Head of caudate nucleus (tissue), 42 donors: ENCODE data around the gene TAB3.
"Not testable (repeated sequence)": the region's sequence is repeated elsewhere in the genome, so short reads cannot be mapped to it uniquely, and the experiment has no call there.

Experiments used
- DNase-seq, 42 donors: peaks; one replicate each; pipeline versions ENCODE4 v3.0.0 to v3.0.0-alpha.2; 2020 to 2021; ENCODE audit warnings: mixed read lengths in 7 of 42
- intact Hi-C: fragments of 100-400 bp; cut with DNase I; formaldehyde crosslinking; loops from one replicate; pipeline ENCODE4 v1.15.0; 2022

TAB3 gene

GRCh38 chrX:30822764-30823163 lies 66.3 kb downstream of the TAB3 start:
- no peak for DNase-seq
- intact Hi-C loops: no loop called here

GRCh38 chrX:30822068-30822681 lies 66.9 kb downstream of the TAB3 start:
- intact Hi-C loops: no loop called here
- DNase-seq: no peak

- intact Hi-C loops: no loop called here
- DNase-seq: no peak
Observed at GRCh38 chrX:30821116-30821515, 67.9 kb downstream of the TAB3 start.

- intact Hi-C loops: no loop called here
- no peak for DNase-seq
Observed at GRCh38 chrX:30819080-30819479, 70.0 kb downstream of the TAB3 start.

GRCh38 chrX:30816079-30816478 lies 73.0 kb downstream of the TAB3 start:
- intact Hi-C loops: no loop called here
- no peak for DNase-seq

- no peak for DNase-seq
- intact Hi-C loops: no loop called here
Observed at GRCh38 chrX:30814978-30815377, 74.1 kb downstream of the TAB3 start.

- intact Hi-C loops: no loop called here
- no peak for DNase-seq
Observed at GRCh38 chrX:30812326-30812725, 76.7 kb downstream of the TAB3 start.

- DNase-seq: peak in 2 of 42 donors; percentile 23 to 27
- intact Hi-C loops: no loop called here
Observed at GRCh38 chrX:30806187-30806728, 82.8 kb downstream of the TAB3 start.

GRCh38 chrX:30804462-30804861 lies 84.6 kb downstream of the TAB3 start:
- intact Hi-C loops: no loop called here
- DNase-seq: peak in 1 of 42 donors; percentile 18

- peak in 1 of 42 donors; percentile 23 for DNase-seq
- intact Hi-C loops: no loop called here
Observed at GRCh38 chrX:30800901-30801300, 88.2 kb downstream of the TAB3 start.

- peak in 1 of 42 donors; percentile 5 for DNase-seq
- intact Hi-C loops: no loop called here
Observed at GRCh38 chrX:30799327-30799726, 89.7 kb downstream of the TAB3 start.

GRCh38 chrX:30798810-30799209 lies 90.2 kb downstream of the TAB3 start:
- no peak for DNase-seq
- intact Hi-C loops: no loop called here

- DNase-seq, intact Hi-C loops: not testable (repeated sequence)
Observed at GRCh38 chrX:30797301-30797700, 91.8 kb downstream of the TAB3 start.

- intact Hi-C loops: no loop called here
- DNase-seq: peak in 1 of 42 donors; percentile 13
Observed at GRCh38 chrX:30795981-30796958, 92.8 kb downstream of the TAB3 start.

- DNase-seq: peak in 2 of 42 donors; percentile 16
- intact Hi-C loops: no loop called here
Observed at GRCh38 chrX:30794497-30794896, 94.6 kb downstream of the TAB3 start.

- intact Hi-C loops: no loop called here
- DNase-seq: no peak
Observed at GRCh38 chrX:30793767-30794103, 95.3 kb downstream of the TAB3 start.

- intact Hi-C loops: no loop called here
Observed at GRCh38 chrX:30793075-30793766, 95.8 kb downstream of the TAB3 start.

GRCh38 chrX:30791296-30792278 lies 97.5 kb downstream of the TAB3 start:
- peak in 2 of 42 donors; percentile 18 to 24 for DNase-seq
- intact Hi-C loops: no loop called here

More at GRCh38 chrX:30793075-30793766, 95.8 kb downstream of the TAB3 start:
- peak in 1 of 42 donors; percentile 13 for DNase-seq
